Endothelial cell of hepatic sinusoid (primary cell): ENCODE measurements around the gene QSOX2.

Experiments
- in situ Hi-C: cut with HindIII; loops from 2 replicates; pipeline ENCODE4 v1.10.0; 2017; ENCODE audit warnings: low sequenced_read_pairs

The QSOX2 gene

GRCh38 chr9:136225366-136225747, 20.3 kb downstream of the QSOX2 start:
- in situ Hi-C loops, result loop anchor here (10.0 kb wide), 1 partner anchor 71 kb away; no protein-coding TSS in a partner anchor

GRCh38 chr9:136223871-136224640, 21.6 kb downstream of the QSOX2 start:
- in situ Hi-C loops, result loop anchor here (10.0 kb wide), 1 partner anchor 69 kb away; no protein-coding TSS in a partner anchor

- in situ Hi-C loops, result loop anchor here (10.0 kb wide), 1 partner anchor 68 kb away; no protein-coding TSS in a partner anchor
Measured at GRCh38 chr9:136222906-136223285, 22.7 kb downstream of the QSOX2 start.

GRCh38 chr9:136222166-136222905, 23.3 kb downstream of the QSOX2 start:
- in situ Hi-C loops, result loop anchor here (10.0 kb wide), 1 partner anchor 68 kb away; no protein-coding TSS in a partner anchor

- in situ Hi-C loops, result loop anchor here (10.0 kb wide), 1 partner anchor 65 kb away; no protein-coding TSS in a partner anchor
Measured at GRCh38 chr9:136220017-136220729, 25.4 kb downstream of the QSOX2 start.

- in situ Hi-C loops, result no loop called here
Measured at GRCh38 chr9:136219276-136219675, 26.3 kb downstream of the QSOX2 start.

- in situ Hi-C loops, result no loop called here
Measured at GRCh38 chr9:136218673-136219072, 26.9 kb downstream of the QSOX2 start.

- in situ Hi-C loops, result no loop called here
Measured at GRCh38 chr9:136218271-136218670, 27.3 kb downstream of the QSOX2 start.

- in situ Hi-C loops, result no loop called here
Measured at GRCh38 chr9:136216541-136217244, 28.9 kb downstream of the QSOX2 start.

- in situ Hi-C loops, result no loop called here
Measured at GRCh38 chr9:136213733-136214132, 31.9 kb downstream of the QSOX2 start.

GRCh38 chr9:136212345-136212950, 33.2 kb downstream of the QSOX2 start:
- in situ Hi-C loops, result no loop called here

GRCh38 chr9:136211441-136212344, 33.9 kb downstream of the QSOX2 start:
- in situ Hi-C loops, result no loop called here

GRCh38 chr9:136211006-136211405, 34.6 kb downstream of the QSOX2 start:
- in situ Hi-C loops, result no loop called here

- in situ Hi-C loops, result no loop called here
Measured at GRCh38 chr9:136210276-136210675, 35.3 kb downstream of the QSOX2 start.

- in situ Hi-C loops, result loop anchor here (5.0 kb wide), 1 partner anchor 68 kb away; no protein-coding TSS in a partner anchor
Measured at GRCh38 chr9:136209786-136210185, 35.8 kb downstream of the QSOX2 start.

GRCh38 chr9:136209232-136209631, 36.4 kb downstream of the QSOX2 start:
- in situ Hi-C loops, result loop anchor here (5.0 kb wide), 1 partner anchor 68 kb away; no protein-coding TSS in a partner anchor

- in situ Hi-C loops, result loop anchor here (5.0 kb wide), 1 partner anchor 69 kb away; no protein-coding TSS in a partner anchor
Measured at GRCh38 chr9:136208675-136209074, 36.9 kb downstream of the QSOX2 start.

- in situ Hi-C loops, result loop anchor here (5.0 kb wide), 1 partner anchor 70 kb away; no protein-coding TSS in a partner anchor
Measured at GRCh38 chr9:136207616-136208015, 38.0 kb downstream of the QSOX2 start.
